Prostate gland (tissue), 2 donors: ENCODE results near the gene TCF12. TPM values are rescaled to one million over a fixed set of nuclear protein-coding genes. Genes with fewer than 3 reads are reported as not detected.
"Not testable (repeated sequence)": the region's sequence is repeated elsewhere in the genome, so short reads cannot be mapped to it uniquely, and the experiment has no call there.

Experiments used
- DNase-seq: peaks from one replicate; pipeline ENCODE4 v3.0.0-alpha.2; 2019; ENCODE audit warnings: low spot score
- H3K27ac ChIP-seq, 2 donors: fragments of 200-600 bp; sonication (generic); 2 replicates each; pipeline ENCODE4 v1.5.1; 2017 to 2019
- H3K27me3 ChIP-seq: fragments of 200-600 bp; sonication (generic); replicated peaks from 2 replicates; pipeline ENCODE4 v1.5.1; 2019; ENCODE audit not compliant: insufficient read depth
- H3K36me3 ChIP-seq, 2 donors: fragments of 200-600 bp; sonication (generic); 1 replicate in 1 of 2; 2 replicates in 1 of 2; pipeline versions ENCODE4 v1.5.1 to v1.8.1; 2017 to 2019
- H3K4me1 ChIP-seq: fragments of 200-600 bp; sonication (generic); replicated peaks from 2 replicates; pipeline ENCODE4 v1.5.1; 2019
- H3K4me3 ChIP-seq, 2 donors: fragments of 200-600 bp; sonication (generic); 2 replicates each; pipeline ENCODE4 v1.5.1; 2017 to 2019
- H3K9me3 ChIP-seq: fragments of 200-600 bp; sonication (generic); 2 replicates; pipeline ENCODE4 v1.5.1; 2017
- CTCF ChIP-seq, 4 experiments: fragments of 200-600 bp in 2 of 4; fragments of 450-650 bp in 2 of 4; sonication (generic) in 2 of 4; IDR thresholded peaks; 1 replicate in 3 of 4; 2 replicates in 1 of 4; pipeline ENCODE4 v1.5.1; 2016 to 2019; ENCODE audit warnings: antibody characterized with exemption in 4 of 4, mild to moderate bottlenecking in 2 of 4, moderate library complexity in 2 of 4
- POLR2A ChIP-seq: fragments of 450-650 bp; IDR thresholded peaks from one replicate; pipeline ENCODE4 v1.6.1; 2016; ENCODE audit warnings: antibody characterized with exemption, mild to moderate bottlenecking
- POLR2AphosphoS5 ChIP-seq: sonication (generic); formaldehyde crosslinking; IDR thresholded peaks from one replicate; pipeline ENCODE4 v1.6.1; 2017; ENCODE audit warnings: antibody characterized with exemption
- whole genome bisulfite sequencing: methylation state at CpG from one replicate; pipeline ENCODE4 v1.1.5; 2018; 5-methylcytosine and 5-hydroxymethylcytosine counted together
- intact Hi-C: fragments of 100-400 bp; cut with DNase I; formaldehyde crosslinking; loops from one replicate; pipeline ENCODE4 v1.14.2; 2022
- total RNA-seq, 2 donors: library from RNA; depleted of rRNA; stranded (reverse); fragments of >200 nt; gene quantifications; one replicate each; pipeline ENCODE4 v1.1.0, GENCODE V29; 2016

TCF12 gene
- total RNA-seq, 2 donors from 2014 or later: 95.4 to 123 TPM

GRCh38 chr15:57010724-57011123, 92.3 kb downstream of the TCF12 start:
- no peak overlapping the region for H3K4me3 ChIP-seq
- TF ChIP-seq POLR2A: no peak
- TF ChIP-seq POLR2AphosphoS5: no peak
- TF ChIP-seq CTCF (IDR thresholded peaks at IDR 0.05): no peak

GRCh38 chr15:57012556-57012955, 94.1 kb downstream of the TCF12 start:
- no peak for DNase-seq
- H3K27me3 ChIP-seq: no peaks in the 10 kb centered on the region
- H3K36me3 ChIP-seq: no peaks in the 10 kb centered on the region
- TF ChIP-seq POLR2AphosphoS5: no peak
- TF ChIP-seq CTCF (IDR thresholded peaks at IDR 0.05): no peak
- TF ChIP-seq POLR2A: no peak
- H3K4me1 ChIP-seq: no peaks in the 10 kb centered on the region
- H3K4me3 ChIP-seq: no peak overlapping the region
- no peak overlapping the region for H3K27ac ChIP-seq
- 86% methylated on average over 3 of the region's 3 CpGs for WGBS
- no peaks in the 10 kb centered on the region for H3K9me3 ChIP-seq
- intact Hi-C loops: no loop called here

More at GRCh38 chr15:57010724-57011123, 92.3 kb downstream of the TCF12 start:
- no peak for DNase-seq
- no peaks in the 10 kb centered on the region for H3K36me3 ChIP-seq
- H3K9me3 ChIP-seq: no peaks in the 10 kb centered on the region
- WGBS: 67% methylated on average over 2 of the region's 2 CpGs
- no peaks in the 10 kb centered on the region for H3K4me1 ChIP-seq
- intact Hi-C loops: no loop called here
- no peak overlapping the region for H3K27ac ChIP-seq
- no peaks in the 10 kb centered on the region for H3K27me3 ChIP-seq

- 94% methylated on average over 5 of the region's 5 CpGs for WGBS
These were observed 96.5 kb downstream of the TCF12 start for GRCh38 chr15:57014896-57015295.

GRCh38 chr15:57015360-57015759, 96.9 kb downstream of the TCF12 start:
- H3K9me3 ChIP-seq: no peaks in the 10 kb centered on the region
- no peaks in the 10 kb centered on the region for H3K27me3 ChIP-seq
- no peaks in the 10 kb centered on the region for H3K4me1 ChIP-seq
- H3K4me3 ChIP-seq: no peak overlapping the region
- TF ChIP-seq CTCF (IDR thresholded peaks at IDR 0.05) (no peak), POLR2AphosphoS5 (no peak), POLR2A (no peak)
- DNase-seq: no peak
- H3K36me3 ChIP-seq: no peaks in the 10 kb centered on the region
- intact Hi-C loops: no loop called here
- H3K27ac ChIP-seq: no peak overlapping the region

More at GRCh38 chr15:57014896-57015295, 96.5 kb downstream of the TCF12 start:
- H3K4me1 ChIP-seq, H3K9me3 ChIP-seq, DNase-seq, H3K27me3 ChIP-seq, H3K4me3 ChIP-seq, intact Hi-C loops, H3K36me3 ChIP-seq, H3K27ac ChIP-seq: not testable (repeated sequence)

GRCh38 chr15:57015897-57016296, 97.5 kb downstream of the TCF12 start:
- H3K4me3 ChIP-seq: no peak overlapping the region
- H3K27me3 ChIP-seq: no peaks in the 10 kb centered on the region
- intact Hi-C loops: no loop called here
- 68% methylated on average over 2 of the region's 2 CpGs for WGBS
- no peak for TF ChIP-seq POLR2A
- no peak for TF ChIP-seq CTCF (IDR thresholded peaks at IDR 0.05)
- no peak for TF ChIP-seq POLR2AphosphoS5
- DNase-seq: no peak
- no peak overlapping the region for H3K27ac ChIP-seq
- no peaks in the 10 kb centered on the region for H3K36me3 ChIP-seq
- no peaks in the 10 kb centered on the region for H3K9me3 ChIP-seq
- no peaks in the 10 kb centered on the region for H3K4me1 ChIP-seq
